Measurements from ENCODE around the gene PICK1. TPM values are rescaled to one million over a fixed set of nuclear protein-coding genes. Genes with fewer than 3 reads are reported as not detected.

The PICK1 gene
- total RNA-seq, 1 experiment from 2014 or later, result 35.7 TPM

DNA sequence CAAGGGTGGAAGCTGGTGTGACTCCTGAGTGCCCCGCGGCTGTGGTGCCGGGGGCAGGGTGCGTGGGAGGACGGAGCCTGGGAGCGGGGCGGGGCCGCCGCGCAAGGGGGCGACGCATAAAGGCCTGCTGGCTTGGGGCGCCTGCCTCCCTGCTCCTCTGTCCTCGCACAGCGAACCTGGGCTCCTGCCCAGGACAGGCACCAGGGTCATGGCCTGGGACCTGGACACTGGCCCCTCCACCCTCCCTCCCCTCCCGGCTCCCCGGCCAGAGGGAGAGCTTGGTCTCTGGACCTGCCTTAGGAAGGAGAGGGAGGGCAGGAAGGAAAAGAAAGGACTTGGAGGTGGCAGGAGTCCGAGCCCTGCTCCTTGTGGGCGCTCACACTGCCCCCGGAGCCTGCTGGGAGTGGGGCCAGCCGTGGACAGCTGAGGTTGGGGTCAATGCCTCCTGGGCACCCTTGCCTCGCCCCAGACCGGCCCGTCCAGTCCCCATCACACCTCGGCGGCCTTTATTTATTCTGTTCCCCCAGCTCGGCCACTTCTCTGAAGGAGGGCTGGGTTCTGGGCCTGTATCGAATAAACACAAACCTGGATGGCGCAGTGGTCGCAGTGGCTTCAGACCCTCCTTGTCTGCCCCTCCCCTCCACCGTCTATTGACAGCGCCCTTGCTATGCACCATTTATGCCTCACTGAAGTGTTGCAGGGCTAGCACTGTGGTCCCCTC, 18.1 kb downstream of the PICK1 start:
- Histone ChIP-seq H3K18ac (ENCODE audit: insufficient read length, low read depth, low read length) (no peak overlapping the region), H2BK120ac (ENCODE audit: low read depth, low read length, poor library complexity, severe bottlenecking) (no peak overlapping the region), H2BK20ac (ENCODE audit: low read depth, low read length, poor library complexity, severe bottlenecking) (no peak overlapping the region), H3K79me1 (ENCODE audit: insufficient read depth, low read depth, low read length, poor library complexity, severe bottlenecking) (no peaks in the 10 kb centered on the region), H3K23me2 (ENCODE audit: insufficient read length, low read depth, low read length, poor library complexity, severe bottlenecking) (no peaks in the 10 kb centered on the region), H3K79me2 (ENCODE audit: insufficient read depth, low read length) (no peaks in the 10 kb centered on the region), H4K5ac (ENCODE audit: insufficient read length, low read depth, low read length) (no peak overlapping the region), H2BK12ac (ENCODE audit: insufficient read length, low read depth, low read length) (no peak overlapping the region), H4K91ac (ENCODE audit: insufficient read length, low read depth, low read length) (no peak overlapping the region), H2AFZ (ENCODE audit: low read length) (no peak overlapping the region), H2BK15ac (ENCODE audit: low read depth, low read length) (no peak overlapping the region), H4K20me1 (ENCODE audit: control insufficient read depth, insufficient read depth, insufficient read length) (no peaks in the 10 kb centered on the region), H3K14ac (ENCODE audit: insufficient read depth, low read length) (no peak overlapping the region), H3K9me3 (ENCODE audit: control insufficient read depth, low read depth, low read length) (no peaks in the 10 kb centered on the region), H3K4me2 (ENCODE audit: insufficient read depth, insufficient read length, low read length) (no peak overlapping the region), H3K9ac (ENCODE audit: extremely low read depth, insufficient read length, low read length) (no peak overlapping the region), H3K27ac (ENCODE audit: insufficient read length, low read depth, low read length) (no peak overlapping the region), H3K56ac (ENCODE audit: insufficient read length, low read depth, low read length) (no peak overlapping the region), H3K23ac (ENCODE audit: insufficient read length, low read depth, low read length) (no peak overlapping the region), H3K4ac (ENCODE audit: low read depth, low read length) (no peak overlapping the region), H3K27me3 (ENCODE audit: insufficient read depth, low read length) (no peaks in the 10 kb centered on the region), H3K4me1 (ENCODE audit: insufficient read depth, low read length) (no peaks in the 10 kb centered on the region), H2BK5ac (ENCODE audit: insufficient read length, low read length) (no peak overlapping the region), H3T11ph (ENCODE audit: low read length) (no peak overlapping the region), H2AK5ac (ENCODE audit: insufficient read length, low read length) (no peak overlapping the region), H4K8ac (replicated peaks; ENCODE audit: insufficient read length, low read depth, low read length) (no peak overlapping the region)
- DNase-seq, result no peak
- no peak overlapping the region for H3K4me3 Mint-ChIP-seq
- WGBS (ENCODE audit: extremely low coverage, insufficient read length, low lambda C conversion rate), result no CpG with 5 or more reads among the region's 32 CpGs
- peaks cover 0 to 7% of the 10 kb centered on the region in 2 experiments; a peak in 2 of 4 replicates for H3K4me1 Mint-ChIP-seq
- H3K27ac Mint-ChIP-seq, result no peak overlapping the region
- H3K27me3 Mint-ChIP-seq (ENCODE audit: low read depth), result peaks cover 10% of the 10 kb centered on the region
- H3K36me3 Mint-ChIP-seq (ENCODE audit: insufficient read depth in 1 of 3, low read depth in 3 of 3), result peaks cover 6 to 45% (median 25%) of the 10 kb centered on the region in 3 experiments; a peak in 6 of 7 replicates
- no peak for TF ChIP-seq CTCF (conservative IDR thresholded peaks at IDR 0.05)
- no peaks in the 10 kb centered on the region for H3K9me3 Mint-ChIP-seq
